ENCODE results near the gene STXBP1. TPM values are rescaled to one million over a fixed set of nuclear protein-coding genes. Genes with fewer than 3 reads are reported as not detected.

STXBP1 gene
- total and polyA plus RNA-seq, 2 of the 13 experiments (the other 11 are each of a cell fraction or from before 2014, with no cell fraction given), result 2.9 TPM

DNA sequence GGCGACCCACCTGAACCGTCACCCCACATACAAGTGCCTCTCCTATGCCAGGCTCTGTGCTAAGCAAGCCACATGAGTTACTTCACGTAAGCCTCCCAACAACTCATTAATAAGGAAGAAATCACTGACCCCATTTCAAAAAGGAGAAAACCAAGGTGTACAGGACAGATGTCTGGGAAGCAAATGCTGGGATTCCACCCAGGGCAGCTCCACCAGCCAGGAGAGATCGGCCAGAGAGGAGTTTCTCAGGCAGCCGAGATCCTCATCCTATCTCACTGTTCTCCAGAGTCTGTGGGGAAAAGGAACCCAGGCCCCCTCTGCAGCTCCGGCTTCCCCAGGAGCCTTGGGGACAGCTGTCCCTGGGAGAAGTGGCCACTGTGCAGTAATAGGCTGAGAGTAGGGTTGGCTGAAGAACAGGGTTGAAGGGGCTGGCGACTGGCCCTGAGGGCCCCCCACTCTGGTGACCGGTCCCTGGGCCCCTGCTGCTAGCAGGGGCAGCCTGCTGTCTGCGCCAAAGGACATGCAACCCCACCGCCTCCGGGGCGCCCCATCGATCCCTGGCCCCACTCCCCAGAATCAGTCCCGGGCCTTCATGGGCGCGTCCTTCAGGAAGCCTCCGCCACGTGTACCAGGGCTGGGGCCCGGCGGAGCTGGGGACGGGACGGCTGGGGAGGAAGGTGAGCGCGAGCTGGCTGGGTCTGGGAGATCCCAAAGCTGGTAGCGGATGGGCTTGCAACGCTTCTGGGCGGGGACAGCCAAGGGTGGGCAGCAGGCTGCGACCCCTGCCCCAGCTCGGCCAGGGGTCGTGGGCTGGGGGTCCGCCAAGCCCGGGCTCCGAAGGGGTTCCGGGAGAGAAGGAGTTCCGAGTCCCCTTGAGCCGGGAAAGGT, 44.1 kb upstream of the STXBP1 start (continued):
- TF ChIP-seq, protein P1, sequence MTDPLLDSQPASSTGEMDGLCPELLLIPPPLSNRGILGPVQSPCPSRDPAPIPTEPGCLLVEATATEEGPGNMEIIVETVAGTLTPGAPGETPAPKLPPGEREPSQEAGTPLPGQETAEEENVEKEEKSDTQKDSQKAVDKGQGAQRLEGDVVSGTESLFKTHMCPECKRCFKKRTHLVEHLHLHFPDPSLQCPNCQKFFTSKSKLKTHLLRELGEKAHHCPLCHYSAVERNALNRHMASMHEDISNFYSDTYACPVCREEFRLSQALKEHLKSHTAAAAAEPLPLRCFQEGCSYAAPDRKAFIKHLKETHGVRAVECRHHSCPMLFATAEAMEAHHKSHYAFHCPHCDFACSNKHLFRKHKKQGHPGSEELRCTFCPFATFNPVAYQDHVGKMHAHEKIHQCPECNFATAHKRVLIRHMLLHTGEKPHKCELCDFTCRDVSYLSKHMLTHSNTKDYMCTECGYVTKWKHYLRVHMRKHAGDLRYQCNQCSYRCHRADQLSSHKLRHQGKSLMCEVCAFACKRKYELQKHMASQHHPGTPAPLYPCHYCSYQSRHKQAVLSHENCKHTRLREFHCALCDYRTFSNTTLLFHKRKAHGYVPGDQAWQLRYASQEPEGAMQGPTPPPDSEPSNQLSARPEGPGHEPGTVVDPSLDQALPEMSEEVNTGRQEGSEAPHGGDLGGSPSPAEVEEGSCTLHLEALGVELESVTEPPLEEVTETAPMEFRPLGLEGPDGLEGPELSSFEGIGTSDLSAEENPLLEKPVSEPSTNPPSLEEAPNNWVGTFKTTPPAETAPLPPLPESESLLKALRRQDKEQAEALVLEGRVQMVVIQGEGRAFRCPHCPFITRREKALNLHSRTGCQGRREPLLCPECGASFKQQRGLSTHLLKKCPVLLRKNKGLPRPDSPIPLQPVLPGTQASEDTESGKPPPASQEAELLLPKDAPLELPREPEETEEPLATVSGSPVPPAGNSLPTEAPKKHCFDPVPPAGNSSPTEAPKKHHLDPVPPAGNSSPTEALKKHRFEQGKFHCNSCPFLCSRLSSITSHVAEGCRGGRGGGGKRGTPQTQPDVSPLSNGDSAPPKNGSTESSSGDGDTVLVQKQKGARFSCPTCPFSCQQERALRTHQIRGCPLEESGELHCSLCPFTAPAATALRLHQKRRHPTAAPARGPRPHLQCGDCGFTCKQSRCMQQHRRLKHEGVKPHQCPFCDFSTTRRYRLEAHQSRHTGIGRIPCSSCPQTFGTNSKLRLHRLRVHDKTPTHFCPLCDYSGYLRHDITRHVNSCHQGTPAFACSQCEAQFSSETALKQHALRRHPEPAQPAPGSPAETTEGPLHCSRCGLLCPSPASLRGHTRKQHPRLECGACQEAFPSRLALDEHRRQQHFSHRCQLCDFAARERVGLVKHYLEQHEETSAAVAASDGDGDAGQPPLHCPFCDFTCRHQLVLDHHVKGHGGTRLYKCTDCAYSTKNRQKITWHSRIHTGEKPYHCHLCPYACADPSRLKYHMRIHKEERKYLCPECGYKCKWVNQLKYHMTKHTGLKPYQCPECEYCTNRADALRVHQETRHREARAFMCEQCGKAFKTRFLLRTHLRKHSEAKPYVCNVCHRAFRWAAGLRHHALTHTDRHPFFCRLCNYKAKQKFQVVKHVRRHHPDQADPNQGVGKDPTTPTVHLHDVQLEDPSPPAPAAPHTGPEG (CRISPR knock-in tag; IDR thresholded peaks at IDR 0.05), result 0 out of 2 replicates have a peak, but pooled peaks have one; percentile 33
- TF ChIP-seq KLF15 (CRISPR knock-in tag; IDR thresholded peaks at IDR 0.05; ENCODE audit: borderline replicate concordance), result no peak
- no peak for TF ChIP-seq POLR2A (IDR thresholded peaks at IDR 0.05; ENCODE audit: insufficient read depth in 1 of 2, low read depth in 2 of 2, low read length in 2 of 2)
- TF ChIP-seq MYC (CRISPR knock-in tag; IDR thresholded peaks at IDR 0.05; ENCODE audit: borderline replicate concordance), result peak; percentile 61; the same call in 1 of the 2 replicates
- no peak for TF ChIP-seq TRIM24 (CRISPR knock-in tag; IDR thresholded peaks at IDR 0.05)
- no peak for TF ChIP-seq TBL1XR1 (IDR thresholded peaks at IDR 0.05; ENCODE audit: borderline replicate concordance, low read length, partially characterized antibody)
- 0 out of 2 replicates have a peak, but pooled peaks have one; percentile 34 for TF ChIP-seq ZBTB7A (CRISPR knock-in tag; IDR thresholded peaks at IDR 0.05)

Measured in HepG2 (cell line).